GM21786 (cell line): ENCODE results near the gene KIRREL3.

Experiments
- ATAC-seq: cut with Tn5 transposase; IDR thresholded peaks from one replicate; pipeline ENCODE4 v1.9.1; 2021; ENCODE audit not compliant: unreplicated experiment

The KIRREL3 gene

DNA sequence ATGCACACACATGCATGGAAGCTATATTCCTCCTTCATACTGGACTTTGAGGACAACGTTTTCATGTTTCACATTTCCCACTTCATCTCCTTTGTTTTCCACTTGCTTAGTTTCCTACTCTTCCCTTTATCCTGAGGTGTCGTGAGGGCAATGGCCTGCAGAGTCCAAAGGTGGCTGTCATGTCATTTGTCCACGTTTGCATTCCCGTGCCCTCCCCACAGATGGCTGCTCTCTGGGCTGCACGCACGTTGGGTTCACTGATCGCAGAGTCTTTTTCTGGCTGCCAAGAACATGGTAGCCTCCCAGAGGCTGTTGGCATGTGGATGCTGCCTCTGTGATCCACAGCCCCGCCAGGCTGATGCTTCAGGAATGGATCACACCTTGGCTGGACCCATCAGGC lies 389.1 kb downstream of the KIRREL3 start:
- no peak for ATAC-seq

DNA sequence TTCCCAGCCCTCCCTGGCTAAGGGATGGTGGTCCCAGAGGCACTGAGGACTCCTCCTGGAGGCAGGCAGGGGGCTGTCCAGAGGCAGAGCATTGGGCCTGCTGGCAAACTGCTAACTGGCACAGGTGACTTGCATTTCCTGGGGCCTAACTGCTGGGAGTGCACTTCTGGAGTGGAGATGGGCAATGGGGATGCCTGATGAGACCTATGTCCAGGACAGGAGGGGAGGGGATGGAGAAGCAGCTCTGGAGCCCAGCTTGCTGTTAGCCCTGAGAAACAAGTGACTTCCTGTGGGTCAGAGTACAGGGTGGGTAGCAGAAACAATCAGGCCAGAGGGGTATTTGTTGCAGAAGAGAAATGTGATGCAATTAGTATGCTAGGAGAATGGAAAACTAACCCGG lies 391.9 kb downstream of the KIRREL3 start:
- no peak for ATAC-seq

DNA sequence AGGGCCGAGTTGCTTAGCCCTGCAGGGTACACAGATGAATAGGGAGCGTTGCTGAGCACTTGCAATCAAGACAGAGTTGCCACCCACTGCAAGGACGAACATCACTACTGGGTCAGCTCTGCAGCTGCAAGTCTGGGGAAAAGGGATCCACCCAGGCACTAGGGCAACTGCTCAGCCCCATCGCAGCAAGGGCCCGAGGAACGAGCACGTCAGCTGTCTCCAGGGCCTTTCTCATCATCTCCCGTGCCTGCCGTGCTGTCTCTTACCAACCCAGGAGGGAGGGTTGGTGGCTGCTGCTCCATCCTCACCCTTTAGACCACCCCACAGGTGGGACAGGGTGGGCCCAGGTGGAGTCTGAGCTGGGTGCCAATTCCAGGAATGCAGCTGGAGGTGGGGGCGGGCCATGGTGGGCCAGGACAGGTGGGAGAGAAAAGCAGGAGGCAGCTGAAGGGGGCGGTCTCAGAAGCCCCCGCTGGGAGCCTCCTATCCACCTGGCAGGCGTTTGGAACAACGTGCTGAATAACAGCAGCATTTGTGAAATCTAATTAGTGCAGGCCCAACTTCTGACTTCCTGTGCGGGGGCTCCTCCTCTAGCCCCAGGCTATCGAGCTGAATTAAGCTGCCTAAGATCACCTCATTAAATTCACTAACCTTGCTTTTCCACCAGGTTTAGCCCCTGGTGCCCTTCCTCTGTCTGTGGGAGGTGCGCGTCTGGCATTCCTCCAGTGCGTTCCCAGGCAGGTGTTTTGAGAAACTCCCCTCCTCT lies 392.6 kb downstream of the KIRREL3 start:
- no peak for ATAC-seq

DNA sequence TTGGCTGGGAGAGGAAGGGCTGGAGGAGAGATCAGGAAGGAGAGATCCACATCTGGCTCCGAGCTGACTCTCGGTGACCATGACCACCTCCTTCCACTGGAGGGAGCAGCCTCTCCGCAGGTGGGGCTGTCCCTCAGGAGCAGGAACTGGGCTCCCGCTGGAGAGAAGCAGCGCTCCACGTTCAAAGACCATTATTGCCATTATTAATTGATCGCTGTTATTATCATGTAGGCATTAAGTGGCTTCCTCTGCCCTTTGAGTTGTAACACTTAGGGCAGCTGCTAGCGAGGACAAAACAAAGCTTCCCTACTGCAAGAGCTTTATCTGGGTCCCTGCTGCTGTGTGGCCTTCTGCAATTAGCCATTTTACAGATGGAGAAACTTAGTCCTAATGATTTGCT lies 393.2 kb downstream of the KIRREL3 start:
- no peak for ATAC-seq

DNA sequence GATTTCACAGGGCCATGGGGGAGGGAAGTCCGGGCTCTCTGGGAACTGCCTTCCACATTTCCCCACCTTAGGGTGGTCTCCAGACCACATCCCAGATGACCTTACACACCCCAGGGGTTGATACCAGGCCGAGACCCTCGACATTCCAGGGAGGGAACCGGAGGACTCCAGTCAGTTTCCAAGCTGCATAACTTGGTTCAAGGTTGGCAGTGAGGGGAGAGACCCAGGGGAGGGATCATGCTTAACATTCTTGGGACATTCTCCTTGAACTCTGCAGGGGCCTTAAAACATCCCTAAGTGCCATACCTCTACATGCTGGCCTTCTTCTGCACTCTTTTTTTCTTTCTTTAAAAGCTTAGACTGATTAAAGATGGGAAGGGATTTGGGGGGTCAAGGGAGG lies 394.1 kb downstream of the KIRREL3 start:
- no peak for ATAC-seq

DNA sequence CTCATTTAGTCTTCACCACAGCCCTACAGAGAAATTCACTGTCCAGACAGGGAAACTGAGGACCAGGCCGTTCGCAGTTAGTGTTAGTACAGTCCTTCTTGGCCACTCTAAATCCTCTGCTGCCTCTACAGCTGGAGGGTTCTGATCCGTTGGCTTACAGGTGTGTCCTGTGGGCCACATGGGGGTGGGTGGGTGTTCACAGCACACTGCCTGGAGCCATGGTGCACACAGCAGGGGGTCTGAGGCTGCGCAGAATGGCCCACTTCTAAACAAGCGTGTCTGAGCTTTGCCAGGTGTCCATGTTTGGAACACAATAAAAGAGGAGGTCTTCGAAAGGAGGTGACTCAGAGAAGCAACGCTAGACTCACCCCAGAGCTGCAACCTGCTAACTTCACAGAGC lies 396.1 kb downstream of the KIRREL3 start:
- ATAC-seq, result no peak

DNA sequence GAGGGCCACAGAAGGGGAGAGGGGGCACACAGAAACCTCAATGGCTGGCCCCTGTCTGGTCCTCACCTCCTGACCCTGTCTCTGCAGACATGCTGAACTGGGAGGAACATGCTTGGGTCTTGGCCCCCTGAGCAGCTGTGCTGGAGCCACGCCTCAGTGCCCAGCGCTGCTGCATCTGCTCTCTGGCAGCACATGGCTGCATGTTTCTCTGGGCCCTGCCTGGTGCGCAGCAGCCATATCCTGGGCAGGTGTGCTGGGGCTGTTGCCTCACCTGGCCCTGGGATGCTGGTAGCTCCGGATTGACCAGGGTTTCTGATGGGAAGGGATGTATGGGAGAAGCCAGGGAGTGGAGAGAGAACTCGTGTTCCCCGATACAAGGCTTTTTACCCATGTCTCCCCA lies 397.1 kb downstream of the KIRREL3 start:
- no peak for ATAC-seq

DNA sequence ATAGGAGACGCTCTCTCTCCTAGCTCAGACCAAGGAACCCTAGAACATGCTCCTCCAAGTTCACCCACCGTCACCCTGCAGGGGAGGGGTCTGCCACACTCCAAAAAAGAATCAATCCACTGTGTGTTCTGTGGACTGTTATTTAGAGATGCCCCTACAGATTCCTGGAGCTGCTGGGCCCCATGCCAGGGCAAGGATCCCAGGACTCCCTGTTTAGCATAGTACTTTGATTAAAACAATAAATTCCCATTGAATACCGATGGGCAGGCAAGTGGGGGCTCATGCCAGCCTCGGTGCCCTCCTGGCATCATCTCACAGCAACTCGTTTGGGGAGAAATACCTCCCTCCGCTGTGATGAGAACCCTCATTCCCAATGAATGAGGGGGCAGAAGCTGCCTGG lies 397.6 kb downstream of the KIRREL3 start:
- ATAC-seq, result no peak

DNA sequence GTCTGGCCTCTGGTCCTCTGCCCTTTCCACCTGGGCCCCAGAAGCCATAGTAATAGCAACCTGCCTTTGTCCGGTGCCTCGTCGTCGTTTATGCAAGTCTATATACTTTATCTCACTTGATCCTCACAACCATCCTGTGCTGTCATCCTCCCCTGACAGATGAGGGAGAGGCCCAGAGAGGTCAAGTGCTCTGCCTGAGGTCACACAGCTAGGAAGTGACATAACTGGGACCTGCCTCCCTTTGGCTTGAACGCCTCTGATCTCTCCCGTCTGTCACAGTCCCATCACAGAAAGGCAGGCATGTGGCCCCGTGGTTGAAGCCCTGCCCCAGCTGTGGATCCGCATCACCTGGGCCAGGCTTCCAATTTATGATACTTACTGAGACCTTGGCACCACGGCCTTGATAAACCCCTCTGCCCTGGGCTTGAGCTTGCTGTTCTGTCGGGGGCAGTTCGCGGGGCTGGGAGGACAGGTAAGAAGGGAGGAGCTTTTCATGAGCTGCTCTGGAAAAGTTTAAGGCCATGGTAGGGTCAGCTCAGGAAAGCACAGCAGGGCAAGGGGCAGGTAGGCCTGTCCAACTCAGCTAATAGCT lies 398.1 kb downstream of the KIRREL3 start:
- ATAC-seq, result no peak

DNA sequence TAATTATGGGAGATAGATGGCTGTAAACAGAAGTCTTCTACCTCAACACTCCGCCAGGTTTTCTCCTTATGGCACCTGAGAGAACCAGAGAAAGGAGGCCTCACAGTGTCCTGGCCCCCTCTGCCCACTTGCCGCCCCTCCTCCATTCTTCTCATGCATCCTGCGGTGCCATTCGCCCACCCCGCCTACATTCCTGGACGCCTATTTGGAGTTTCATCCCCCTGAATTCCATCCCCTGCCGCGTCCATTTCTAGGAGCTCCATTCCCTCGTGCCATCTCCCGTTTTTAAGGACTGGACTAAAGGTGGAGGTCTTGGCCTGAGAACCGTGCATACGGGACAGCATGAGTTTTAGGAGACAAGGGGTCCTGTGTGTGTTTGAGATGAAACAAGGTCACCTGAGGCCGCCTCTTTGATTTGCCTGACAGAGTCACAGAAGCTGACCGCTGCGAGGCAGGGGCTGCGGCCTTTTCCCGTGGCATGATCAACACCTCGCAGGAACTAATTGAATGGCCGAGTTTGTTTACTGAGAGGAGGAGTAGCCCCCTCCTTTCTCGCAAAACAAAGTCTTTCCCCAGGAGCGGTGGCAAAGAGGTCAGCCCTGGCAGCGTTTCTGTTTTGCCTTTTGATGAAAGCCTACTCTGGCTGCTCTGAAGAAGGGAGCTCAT lies 398.9 kb downstream of the KIRREL3 start:
- ATAC-seq, result no peak

DNA sequence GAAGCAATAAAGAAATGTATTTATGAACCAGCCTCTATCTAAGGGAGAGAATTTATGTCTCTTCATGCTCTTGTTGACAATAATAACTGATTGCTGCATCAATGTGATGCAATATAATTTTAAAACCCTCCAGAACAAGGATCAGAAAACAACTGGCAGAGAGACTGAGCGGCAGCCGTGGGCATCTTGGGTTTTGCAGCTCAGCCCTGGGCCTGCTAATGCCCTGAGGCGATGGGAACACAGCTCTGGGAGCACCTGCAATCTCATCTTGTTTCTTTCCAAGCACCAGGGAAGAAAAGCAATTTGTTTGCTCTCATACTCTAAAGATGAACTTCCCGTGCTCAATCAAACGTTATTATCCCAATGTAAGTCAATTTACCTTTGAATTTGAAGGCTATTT lies 399.4 kb downstream of the KIRREL3 start:
- ATAC-seq, result no peak

DNA sequence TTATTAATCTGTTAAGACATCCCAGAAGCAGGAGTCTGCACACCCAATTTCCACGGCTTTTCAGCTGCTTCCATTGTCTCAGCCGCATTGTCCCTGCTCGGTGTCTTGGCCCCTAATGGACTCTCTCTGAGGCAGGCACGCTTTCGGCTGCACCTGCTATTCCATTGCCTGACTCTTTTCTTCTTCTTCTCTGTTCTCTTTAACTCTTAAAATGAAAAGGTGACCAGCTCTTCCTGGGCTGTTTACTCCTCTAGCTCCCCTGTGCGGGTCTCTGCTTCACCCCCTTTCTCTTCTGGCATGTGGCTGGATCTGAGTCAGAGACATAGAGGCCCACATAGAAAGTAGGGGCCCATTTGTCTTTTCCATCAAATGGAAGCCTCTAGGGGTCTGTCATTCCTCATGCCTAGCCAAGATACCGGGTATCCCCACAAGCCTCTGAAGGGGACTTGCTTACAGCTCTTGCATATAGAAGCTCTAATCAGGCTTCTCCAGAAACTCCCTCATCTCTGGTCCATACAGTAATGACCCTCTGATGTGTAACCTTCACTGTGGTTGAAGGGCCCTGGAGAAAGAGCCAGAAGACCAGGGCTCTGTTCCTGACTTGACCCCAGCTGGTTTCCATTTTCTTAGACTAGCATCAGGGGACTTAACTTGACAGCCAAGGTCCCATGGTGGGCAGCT lies 401.2 kb downstream of the KIRREL3 start:
- no peak for ATAC-seq

DNA sequence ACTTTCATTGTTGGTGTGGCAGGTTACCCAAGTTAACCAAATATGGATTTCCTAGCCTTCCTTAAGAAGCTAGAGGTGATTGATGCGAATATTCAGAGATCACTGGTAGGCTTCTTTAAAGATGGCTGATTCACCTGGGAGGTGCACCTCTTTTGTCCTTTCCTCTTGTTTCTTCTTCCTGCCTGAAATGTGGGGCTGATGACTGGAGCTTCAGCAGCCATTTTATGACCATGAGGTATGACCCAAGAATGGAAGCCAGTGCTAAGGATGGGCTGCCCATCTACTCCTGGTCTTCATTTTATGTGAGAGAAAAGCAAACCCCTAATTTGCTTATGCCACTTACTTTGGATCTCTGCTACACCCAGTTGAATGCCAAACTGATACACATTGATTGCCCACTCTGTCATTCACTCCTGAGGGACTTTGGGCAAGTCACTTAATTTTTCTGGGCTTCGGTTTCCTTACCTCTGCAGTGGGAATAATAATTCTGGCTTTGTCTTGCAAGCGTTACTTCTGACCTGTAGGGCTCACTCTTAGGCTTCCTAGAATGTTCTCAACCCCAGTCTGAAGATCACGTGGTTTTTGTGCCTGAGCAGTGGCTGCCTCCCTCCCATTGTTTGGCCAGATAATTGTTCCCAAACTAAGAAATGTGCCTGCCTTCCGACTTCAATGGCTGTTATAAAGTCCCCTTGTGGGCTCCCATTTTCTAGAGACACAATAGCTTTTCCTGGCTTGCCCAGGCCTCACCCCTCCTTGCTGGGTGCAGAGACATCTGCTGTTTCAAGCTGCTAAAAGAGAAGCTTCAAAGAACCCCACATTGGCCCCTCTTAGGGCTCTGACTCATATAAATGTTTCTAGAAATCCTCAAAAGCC lies 402.0 kb downstream of the KIRREL3 start:
- no peak for ATAC-seq

DNA sequence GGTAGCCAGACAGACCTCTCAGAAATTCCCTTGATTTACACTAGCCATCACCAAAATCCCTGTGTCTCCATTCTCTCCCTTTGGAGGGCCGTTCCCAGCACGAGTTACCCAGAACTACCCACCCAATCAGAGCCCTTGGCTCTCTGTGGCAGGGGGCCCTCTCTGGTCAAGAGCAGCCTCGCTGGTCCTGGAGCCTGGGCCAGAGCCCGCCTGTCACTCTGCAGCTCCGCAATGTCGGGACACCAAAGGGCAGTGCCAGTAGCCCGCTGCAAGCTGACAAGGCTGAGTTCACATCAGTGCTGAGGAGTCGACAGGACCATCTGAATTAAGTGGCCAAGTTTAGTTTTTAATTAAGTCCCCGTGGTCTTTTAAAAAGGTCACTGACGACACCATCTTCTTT lies 403.5 kb downstream of the KIRREL3 start:
- no peak for ATAC-seq

DNA sequence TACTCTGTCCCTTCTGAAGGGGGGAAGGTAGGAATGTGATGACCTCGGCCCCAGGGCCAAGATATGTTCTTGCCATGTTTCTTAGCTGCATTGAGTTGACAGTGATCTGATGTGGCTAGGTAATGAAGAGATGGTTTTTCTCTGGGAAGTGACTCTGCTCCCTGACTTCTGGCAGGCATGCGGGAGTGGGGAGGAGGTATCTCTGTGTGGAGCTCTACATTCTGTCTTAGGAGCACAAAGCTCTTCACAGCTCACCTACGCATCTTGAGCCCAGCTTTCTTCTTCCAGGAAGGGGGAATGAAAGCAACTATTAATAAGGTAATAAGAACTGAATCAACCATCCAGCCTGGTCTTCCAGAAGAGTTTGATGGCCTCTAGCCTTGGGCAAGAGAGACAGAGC lies 404.1 kb downstream of the KIRREL3 start:
- ATAC-seq, result no peak

DNA sequence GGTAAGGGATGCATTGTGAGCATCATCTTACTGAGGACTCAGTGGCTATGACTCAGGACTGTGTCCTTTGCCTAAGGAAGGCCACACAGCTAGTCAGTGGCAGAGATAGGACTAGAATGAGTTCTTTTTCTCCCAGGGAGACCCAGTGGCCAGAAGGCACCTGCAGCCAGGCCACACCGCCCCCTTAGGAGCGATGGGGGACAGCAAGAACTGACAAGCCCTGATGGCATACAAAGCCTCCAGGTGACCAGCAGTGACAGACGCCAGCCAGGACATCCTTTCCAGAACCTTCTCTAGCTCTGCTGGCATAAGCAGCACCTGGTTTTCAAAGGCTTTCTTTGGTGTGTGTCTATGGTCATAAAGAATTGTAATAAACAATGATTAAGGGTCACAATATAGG lies 405.0 kb downstream of the KIRREL3 start:
- no peak for ATAC-seq

DNA sequence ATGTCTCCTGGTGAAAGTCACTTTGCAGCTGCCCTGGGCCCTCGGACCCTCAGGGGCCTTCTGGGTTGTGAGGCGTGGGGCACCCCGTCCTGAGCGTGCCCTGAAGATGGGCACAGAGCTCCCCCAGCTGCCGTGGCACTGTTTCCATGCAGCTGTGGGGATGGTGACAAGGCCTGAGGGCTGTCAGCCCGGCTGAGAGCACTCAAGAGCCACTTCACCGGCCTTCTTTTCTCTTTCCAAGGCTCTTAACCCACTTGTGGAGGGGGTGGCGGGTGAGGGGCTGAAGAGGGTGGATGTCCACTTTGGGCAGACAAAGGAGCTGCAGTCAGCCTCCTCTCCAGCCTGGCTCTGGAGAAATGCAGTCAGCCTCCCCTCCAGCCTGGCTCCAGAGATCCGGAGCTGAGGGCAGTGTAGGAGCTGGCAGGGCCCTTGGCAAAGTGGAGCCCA lies 405.6 kb downstream of the KIRREL3 start:
- ATAC-seq, result no peak

DNA sequence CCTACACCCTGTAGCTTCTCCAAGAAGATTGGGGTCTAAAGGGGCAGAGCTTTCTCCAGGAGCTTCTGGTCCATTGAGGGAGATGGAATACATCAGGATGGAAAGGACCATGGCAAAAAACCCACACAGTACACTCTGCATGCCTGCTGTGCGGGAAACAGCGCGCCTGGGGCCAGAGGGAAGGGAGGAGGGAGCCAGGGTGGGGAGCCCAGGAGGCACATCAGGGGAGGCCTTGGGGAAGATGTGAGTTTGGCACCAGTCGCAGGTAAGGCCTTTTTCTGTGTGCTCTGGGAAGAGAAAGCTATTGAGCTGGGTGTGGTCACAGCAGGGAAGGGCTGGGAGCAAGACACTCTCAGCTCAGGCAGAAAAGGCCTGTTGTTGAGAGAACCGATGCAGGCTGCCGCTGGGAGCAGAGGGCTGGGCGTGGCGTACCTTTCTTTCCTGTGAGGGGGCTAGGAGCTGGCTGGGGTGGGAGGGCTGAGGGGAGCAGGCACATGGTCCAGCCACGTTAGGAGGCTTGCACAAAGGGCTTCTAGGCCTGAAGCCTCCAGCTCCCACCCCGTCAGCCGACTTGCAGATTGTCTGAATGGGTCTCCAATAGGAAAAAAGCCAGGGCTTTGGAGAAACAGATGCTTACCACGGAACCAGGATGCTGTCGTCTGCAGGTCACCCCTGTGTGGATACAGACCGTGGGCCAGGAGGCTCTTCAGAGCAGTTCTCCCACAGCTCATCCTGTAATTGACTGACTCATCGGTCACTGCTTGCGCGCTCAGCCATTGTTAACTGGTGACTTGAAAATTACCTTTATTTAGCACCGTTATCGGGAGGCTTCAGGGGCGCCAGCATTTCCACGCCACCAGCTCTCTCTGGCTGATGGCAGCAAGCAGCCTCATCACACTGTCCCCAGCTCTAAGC lies 407.8 kb downstream of the KIRREL3 start:
- no peak for ATAC-seq

DNA sequence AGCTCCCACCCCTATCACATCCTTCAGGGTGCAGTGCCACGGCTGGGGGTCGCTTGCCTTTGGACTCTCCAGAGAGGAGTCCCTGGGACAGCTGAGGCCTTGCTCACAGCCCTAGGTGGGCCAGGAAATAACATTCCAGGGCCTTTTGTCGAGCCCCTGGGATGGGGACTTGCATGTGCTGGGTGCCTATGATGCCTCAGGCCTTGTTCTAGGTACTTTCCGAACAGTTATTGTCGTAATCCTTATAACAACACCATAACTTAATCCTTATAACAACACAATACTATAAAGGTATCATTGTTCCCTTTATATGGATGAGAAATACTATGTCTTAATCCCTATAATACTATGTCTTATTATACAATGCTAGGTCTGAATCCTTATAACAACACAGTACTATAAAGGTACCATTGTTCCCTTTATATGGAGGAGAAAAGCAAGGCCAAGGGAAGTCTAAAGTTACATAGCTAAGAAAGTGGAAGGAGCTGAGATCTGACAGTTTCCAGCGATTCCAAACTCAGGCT lies 408.5 kb downstream of the KIRREL3 start:
- no peak for ATAC-seq

DNA sequence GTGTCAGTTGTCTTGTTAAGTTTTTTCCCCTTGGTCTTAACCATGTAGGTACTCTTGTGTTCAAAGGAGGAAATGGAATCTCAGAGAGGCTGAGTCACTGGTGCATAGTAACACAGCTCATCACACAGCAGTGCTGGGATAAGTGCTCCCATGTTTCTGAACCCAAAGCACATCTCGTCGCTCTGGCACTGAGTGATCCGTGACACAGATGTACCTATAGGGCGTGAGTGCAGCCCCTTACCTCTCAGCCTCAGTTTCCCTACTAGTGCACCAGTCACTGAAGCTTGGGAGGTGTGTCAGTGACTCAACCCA lies 411.1 kb downstream of the KIRREL3 start:
- no peak for ATAC-seq
